ENCODE results near the gene ENTREP1.
"Not testable (repeated sequence)": the region's sequence is repeated elsewhere in the genome, so short reads cannot be mapped to it uniquely, and the experiment has no call there.

ENTREP1 gene

DNA sequence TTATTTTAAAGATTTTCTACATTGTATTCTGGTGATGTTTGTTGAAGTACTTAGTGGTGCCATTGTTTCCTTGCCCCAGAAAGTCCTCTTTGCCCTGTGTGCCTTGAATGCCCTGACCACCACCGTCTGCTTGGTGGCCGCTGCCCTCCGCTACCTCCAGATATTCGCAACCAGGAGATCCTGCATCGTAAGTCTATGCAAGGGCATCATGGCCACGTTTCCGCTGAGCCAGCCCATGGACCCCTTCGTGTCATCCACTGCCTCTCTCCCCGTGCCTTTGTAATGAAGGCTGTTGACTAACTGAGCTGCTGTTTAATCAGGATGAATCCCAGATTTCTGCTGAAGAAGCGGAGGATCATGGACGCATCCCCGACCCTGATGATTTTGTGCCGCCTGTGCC is 52.3 kb downstream of the ENTREP1 start:
- no peak for DNase-seq

DNA sequence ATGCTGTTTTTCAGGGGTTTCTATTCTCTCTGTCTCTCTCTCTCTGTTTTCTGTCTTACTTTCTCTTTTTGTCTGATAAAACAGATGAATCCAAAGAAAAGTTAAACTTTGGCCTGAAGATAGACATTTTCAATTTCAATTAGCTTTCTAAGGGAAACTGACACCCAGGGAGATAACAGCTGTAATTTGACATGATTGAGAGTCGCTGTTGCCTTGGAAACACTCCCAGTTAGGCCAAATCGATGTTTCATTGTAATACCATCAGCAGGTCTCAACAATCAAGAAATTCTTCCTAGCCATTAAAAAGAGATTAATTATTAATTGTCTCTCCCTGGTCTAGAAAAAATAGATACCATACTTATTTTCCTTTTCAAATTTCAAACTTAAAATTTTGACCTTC is 53.0 kb downstream of the ENTREP1 start:
- no peak for DNase-seq

DNA sequence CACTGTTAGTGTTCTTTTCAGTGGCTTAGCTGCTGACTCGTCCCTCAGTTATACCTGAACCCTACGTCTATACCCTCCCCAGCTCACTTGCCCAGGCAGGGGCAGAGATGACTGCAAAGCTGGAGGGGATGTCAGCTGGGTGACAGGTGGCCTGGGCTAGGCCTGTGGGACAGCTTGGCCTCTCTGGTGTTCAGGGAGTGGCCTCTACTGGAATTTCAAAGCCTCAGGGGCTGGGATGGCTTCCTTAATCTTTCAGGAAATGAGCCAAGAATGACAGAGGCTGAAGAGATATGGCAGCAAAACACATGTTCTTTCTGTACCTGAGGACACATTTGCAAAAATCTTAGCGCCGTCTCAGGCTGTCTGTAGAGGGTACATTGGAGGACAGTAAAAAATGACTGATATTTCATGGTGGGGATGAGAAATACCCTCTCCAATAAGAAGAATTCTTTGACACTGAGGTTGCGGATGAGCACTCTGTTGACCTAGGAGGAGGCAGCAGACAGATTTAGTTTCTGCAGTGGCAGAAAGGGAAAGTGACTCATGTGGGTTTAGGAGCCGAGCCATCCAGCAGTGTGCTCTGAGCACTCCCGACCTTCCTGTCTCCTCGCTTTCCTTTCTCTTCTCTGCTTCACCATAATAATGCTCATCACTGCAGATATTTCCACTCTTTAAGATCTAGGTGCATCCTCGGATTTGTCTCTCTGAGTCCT is 54.4 kb downstream of the ENTREP1 start:
- DNase-seq = no peak

DNA sequence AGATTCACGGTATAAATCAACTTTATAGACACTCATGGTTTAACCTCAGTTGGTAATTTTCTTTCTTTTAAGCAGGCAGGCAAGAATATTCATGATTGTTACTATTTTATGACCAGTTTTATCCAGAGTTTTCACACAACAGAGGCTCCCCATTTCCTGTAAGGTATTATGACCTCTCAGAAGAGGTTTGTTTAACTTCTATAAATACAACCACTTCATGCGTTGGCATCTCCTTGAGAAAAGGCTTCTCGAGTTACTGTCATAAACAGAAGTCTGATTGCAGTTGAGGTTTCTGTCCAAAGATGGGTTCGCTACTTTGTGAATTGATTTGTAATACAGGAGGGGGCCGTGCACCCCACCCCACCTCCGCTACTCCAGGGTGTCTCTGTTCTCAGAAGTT is 55.3 kb downstream of the ENTREP1 start:
- DNase-seq = no peak

DNA sequence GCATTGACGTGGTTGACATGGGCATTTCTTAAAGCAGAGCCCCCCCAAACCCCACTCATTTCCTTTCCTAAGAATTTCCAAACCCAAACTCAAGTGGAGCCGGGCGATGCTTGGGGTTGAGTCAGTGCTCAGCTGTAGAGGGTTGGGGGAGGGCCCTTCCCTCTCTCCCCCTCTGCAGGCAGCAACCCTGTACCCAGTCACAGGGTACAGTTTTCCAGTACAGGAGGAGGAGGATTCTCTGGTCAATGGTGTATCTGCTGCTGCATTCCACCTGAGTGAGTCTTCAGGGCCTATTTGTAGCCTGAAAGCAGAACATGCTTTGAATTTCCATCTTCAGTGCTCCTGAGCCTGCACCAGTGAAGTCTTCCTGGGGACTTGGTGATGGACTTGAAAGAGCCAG is 55.8 kb downstream of the ENTREP1 start:
- no peak for DNase-seq

DNA sequence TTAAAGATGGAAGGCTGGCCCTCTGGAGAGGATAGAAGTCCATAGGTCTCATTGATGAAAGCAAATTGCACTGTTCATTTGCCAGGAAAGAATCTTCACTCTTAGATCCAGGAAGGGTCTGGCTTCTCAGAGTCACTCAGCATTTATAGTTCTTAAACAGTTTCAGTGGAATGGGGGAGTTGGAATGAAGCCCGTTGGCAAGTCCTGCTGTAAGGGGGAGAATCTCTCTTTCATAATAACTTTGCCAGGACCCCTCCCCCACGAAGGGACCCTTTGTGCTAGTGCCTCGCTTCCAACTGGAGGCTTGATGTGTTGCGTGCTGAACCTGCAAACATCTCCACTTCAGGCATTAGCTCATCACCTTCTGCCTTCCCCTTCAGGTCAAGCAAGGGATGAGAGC is 57.1 kb downstream of the ENTREP1 start:
- DNase-seq = no peak

DNA sequence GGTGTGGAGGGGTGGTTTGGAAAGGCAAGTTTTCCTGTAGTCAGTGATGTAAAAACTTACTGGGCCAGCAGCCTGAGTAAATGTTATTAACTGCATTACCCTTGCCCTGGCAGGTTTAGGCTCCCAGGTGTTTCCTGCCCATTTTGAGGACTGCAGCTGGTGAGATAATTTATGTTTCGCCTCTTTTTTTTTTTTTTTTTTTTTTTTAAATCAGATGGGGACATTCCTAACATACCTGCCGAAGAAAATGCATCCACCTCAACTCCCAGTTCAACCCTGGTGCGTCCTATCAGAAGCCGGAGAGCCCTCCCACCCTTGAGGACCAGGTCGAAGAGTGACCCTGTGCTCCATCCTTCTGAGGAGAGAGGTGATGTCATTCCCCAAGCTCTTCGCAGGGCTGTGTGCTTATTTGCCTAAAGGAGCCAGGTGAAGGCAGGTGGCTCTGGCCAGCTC is 60.6 kb downstream of the ENTREP1 start:
- DNase-seq = no peak

DNA sequence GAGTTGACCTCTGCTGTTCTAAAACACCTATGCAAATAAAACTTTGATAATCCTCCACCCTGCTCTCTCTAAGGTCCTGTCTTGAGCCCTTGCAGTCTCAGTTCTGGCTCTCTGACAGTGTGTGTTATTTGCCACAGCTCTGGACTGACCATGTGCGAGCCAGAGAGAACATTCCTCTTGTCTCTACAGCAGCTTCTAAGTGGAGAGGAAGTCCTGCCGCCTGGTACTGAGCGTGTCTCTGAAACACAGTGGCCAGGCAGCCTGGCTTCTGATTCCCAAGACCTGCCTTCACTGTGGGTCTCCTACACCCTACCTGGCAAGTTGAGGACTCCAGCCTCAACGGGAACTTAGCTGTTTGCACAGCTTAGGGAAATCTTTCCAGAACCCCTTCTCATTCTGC is 61.6 kb downstream of the ENTREP1 start:
- DNase-seq = no peak

DNA sequence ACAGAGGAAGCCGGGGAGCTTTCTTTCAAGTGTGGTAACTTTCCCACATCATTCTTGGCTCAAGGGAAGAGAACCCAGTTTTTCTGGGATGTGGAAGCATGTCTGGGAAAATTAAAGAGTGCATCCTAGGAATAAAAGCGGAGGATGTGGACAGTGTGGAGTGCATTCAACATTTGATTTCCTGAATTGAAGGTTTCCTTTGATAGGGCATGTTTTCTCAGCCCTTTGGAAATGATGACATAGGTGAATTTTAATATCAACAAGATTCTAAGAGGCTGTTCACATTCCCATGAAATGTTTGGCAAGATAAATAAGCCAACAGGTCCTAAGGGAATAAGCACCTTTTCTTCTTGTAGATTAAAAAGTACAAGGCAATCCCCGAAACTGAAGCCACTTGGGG is 63.6 kb downstream of the ENTREP1 start:
- DNase-seq = no peak

DNA sequence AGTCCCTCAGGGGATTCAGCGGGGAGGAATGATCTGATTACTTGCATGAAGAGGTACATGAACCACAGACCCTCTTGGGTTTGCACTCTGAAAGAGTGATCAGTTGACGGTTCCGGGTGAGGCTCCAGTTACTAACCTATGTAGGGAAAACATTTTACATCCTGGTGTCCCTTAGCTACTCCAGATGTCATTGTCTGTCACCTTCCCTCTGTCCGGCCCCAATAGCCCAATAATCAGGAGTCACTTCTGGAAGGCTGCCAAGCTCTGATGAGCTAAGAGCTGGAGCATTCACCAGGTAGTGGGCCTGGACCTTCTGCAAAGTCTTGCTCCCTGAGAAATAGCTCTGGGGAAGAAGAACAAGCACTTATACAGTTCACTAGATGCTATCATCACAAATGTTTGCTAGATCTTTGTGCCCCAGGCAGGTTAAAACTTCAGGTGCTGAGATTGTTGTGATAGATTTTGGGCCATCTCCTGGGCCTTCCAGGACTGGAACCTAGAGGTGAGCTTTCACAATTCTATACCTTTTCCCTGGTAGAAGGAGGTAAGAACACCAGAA is 64.5 kb downstream of the ENTREP1 start:
- DNase-seq = no peak

DNA sequence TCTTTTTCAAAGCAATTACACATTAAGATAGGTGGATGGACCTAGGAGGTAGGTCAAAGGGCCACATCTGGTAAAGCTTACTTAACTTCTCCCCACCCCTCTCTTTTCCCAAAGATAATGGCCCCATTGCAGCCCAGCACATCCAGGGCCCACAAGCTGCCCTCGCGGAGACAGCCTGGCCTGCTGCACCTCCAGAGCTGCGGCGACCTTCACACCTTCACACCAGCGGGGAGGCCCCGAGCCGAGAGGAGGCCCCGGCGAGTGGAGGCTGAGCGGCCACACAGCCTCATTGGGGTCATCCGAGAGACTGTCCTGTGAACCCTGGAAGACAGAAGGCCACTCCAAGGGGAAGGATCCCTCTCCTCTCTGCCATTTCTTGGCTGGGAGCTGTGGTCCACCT is 66.5 kb downstream of the ENTREP1 start:
- no peak for DNase-seq

DNA sequence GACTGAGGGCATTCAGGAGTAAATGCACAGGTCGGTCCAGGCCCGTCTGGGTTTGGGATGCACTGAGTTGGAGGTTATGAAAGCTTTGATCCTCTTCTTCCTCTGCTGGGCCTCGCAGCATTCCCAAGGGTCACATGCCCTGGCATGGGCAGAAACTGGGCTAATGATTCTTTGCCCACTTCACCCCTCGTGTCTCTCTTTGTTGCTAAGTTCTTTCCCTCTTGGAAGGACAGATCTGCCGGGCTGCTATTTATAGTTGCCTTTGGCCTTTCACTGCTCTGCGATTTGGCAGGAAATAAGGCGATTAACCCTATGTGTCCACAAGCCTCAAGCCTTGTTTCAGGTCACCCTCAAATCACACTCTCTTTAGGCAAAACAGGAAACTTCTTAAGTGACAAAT is 66.9 kb downstream of the ENTREP1 start:
- no peak for DNase-seq

DNA sequence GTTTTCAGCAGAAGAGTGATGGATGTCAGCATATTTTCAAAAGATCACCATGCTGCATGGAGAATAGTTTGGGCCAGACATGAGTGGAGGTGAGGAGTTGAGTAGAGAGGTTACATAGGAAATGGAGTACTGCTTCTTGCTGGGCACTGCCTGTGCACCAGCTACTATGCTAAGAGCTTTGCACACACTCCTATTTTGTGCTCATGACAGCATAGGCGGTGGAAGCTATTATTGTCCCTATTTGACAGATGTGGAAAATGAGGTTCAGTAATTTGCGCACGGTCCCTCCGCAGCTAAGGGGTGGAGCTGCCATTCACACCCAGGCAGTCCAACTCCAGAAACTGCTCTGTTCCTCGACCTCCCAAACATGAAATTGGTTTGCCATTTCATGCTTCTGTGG is 67.8 kb downstream of the ENTREP1 start:
- no peak for DNase-seq

DNA sequence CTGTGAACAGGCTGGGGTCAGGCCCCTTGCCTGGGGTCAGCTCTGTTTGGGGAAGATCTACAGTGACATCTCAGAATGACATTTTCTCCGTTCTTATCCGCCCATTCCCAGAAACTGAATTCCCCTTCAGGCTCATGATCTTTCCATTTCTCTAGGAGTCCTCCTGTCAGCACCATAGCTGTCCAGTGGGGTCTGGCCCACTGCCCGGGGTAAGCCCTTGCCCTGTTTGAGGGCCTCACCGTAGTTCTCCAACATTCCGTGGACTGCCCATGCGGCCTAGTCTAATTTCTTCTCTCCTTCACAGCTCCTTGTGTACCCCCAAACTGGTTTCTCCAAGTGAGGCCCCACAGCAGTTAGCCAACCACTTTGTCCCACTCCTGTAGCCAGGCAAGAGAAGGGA is 68.4 kb downstream of the ENTREP1 start:
- DNase-seq = no peak

DNA sequence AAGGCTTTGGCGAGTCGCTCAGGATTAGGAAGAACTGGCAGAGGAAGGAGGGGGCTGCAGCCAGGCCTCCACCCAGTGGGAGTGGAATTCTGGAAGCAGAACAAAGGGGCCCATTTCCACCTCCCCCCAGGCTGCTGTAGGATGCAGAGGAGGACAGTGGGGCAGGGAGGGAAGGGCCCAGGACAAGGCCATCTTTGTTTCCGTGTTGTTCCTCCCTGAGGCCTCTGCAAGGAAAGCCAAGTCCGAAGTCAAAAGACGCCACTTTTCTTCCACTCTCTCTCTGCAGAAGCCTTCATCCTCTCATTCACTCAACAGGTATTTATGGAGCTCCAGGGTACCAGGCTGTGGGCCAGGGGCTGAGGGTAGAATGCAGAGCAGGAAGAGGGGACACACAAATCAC is 70.7 kb downstream of the ENTREP1 start:
- no peak for DNase-seq

DNA sequence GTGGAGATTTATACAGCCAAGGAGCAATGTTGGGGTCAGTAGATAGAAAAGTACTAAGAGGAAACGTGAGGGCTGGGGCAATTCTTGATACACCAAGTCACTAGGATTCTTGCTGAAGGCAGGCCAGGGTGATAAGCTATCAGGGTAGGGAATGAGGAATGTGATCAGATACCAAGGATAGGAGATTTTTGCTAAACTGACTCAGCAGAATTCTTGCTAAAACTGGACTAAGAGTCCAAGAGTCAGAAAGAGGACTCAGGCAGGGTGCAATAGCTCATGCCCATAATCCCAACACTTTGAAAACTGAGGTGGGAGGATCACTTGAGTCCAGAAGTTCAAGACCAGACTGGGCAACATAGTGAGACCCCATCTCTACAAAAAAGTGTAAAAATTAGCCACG is 71.7 kb downstream of the ENTREP1 start:
- no peak for DNase-seq

DNA sequence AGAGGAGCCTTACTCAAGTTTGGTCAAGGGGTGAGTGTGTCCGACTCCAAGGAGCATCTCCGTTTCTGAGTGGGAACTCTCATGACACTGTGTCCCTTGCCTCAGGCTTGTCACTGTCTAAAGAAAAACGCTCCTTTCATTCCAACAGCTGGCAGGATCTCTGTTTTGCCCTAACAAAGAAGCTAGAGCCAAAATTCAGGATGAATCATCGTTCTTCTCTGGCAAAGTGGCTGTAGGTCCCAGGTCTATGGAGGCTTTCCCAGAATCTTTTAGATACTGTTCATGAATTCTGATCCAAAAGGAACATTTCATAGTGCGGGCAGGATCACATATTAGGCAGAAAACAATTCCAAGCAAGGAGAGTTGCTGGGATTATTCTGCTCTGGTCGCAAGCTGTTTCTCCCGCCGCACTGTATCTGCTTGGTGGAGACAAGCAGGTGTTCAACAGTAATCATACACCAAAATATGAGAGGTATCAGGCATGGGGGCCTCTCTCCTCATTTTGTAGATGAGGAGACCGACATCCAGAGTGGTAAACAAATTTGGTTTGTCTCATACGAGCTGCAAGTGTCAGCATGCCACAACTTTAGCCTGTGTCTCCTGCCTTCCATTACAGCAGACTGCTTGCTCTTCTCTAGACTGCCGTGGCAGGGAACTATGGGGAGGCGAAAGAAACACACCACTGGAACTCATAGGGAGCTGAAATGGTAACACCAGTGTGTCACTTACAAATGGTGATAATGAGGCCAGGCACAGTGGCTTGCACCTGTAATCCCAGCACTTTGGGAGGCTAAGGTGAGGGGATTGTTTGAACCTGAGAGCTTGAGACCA is 72.6 kb downstream of the ENTREP1 start:
- peak; percentile 62 for DNase-seq

DNA sequence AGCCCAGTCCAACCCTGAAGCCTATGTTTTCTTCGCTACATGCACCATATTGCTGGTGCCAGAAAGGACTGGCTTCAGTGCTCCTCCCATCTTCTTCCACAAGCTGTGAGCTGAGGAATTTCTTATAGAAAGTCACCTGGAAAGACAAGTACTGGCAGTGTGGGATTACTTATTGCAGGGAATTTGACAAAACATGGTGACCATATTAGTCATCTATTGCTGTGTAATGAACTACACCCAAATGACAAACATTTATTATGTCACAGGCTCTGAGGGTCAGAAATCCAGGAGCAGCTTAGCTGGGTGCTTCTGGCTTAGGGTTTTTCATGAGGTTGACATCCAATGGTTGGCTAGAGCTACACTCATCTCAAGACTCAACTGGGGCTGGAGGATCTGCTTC is 75.5 kb downstream of the ENTREP1 start:
- no peak for DNase-seq

DNA sequence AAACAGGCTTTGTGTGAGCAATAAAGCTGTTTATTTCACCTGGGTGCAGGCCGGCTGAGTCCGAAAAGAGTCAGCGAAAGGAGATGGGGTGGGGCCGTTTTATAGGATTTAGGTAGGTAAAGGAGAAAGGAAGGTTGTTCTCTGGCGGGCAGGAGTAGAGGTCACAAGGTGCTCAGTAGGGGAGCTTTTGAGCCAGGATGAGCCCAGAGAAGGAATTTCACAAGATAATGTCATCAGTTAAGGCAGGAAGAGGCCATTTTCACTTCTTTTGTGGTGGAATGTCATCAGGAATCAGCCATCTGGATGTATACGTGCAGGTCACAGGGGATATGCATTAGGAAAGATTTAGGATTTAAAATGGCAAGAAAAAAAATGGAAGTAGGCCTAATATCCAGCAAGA is 84.9 kb downstream of the ENTREP1 start:
- DNase-seq = not testable (repeated sequence)

DNA sequence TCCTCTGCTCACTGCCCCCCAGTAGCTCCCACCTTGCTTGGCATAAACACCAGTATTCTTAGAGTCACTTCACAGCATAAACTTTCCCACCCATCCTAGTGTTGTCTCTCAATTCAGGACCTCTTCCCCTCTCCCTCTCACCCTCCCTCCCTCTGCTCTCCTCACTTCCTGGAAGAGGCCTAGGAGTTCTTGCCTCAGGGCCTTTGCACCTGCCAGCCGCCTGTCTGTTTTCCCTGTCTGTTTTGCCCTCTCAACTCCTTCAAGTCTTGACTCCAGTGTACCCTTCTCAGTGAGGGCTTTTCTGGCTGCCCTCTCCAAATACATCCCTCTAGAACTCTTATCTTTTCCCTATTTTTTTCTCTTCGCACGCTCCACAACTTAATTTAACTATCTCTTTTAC is 86.2 kb downstream of the ENTREP1 start:
- DNase-seq = no peak

DNA sequence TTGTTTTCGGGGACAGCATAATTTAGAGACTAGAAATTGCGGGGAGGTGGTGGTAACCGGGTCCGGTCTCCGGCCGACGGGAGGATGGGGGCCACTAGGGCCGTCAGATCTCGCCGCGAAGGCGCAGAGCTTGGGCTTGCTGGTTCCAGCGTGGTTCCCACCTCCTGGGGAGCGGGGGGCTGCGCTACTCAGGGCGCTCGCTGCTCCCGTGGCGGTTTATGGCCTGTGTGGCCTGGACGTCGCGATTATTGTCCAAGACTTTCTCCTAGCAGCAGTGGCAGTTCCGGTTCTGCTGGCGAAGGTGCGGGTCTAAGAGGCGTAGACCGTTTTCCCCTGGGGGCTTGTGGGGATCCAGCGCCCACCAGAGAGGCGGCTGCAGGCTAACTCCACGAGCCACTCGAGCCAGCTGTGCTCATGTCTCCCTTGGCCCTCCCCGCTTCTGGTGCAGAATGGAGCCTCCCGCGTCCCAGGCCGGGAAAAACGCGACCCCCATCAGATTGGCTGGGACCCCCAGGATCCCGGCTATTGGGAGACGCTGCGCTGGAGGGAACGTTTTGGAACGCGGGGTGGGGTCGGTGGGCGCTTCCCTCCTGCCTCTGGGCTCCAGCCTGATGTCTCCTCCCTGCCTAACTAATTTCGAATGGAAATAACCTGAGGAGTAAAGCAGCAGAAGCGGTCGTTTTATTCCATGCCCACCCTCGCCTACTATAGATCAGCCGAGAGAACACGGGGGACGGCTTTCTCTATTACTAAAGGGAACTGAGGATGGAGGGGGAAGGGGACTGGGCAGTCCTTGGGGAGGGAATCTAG is 87.1 kb downstream of the ENTREP1 start:
- DNase-seq = no peak

DNA sequence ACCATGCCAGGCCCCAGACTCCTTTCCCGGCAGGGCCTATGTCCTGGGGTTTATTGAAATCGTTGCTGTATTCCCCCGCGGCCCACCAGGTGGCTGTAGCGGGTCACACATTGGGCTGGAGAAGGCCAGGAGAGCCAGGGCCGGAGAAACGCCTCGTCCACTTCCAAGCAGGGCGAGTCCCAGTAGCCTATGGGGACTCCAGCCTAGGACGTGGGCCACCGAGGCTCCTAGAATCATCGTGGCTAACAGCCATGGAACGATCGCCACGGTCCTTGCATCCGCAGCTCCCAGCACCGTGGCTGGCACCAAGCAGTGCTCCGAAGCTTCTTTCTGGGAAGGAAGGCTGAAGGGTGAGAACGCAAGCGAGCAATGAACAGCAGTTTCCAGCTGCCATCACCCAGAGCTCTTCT is 87.7 kb downstream of the ENTREP1 start:
- no peak for DNase-seq

DNA sequence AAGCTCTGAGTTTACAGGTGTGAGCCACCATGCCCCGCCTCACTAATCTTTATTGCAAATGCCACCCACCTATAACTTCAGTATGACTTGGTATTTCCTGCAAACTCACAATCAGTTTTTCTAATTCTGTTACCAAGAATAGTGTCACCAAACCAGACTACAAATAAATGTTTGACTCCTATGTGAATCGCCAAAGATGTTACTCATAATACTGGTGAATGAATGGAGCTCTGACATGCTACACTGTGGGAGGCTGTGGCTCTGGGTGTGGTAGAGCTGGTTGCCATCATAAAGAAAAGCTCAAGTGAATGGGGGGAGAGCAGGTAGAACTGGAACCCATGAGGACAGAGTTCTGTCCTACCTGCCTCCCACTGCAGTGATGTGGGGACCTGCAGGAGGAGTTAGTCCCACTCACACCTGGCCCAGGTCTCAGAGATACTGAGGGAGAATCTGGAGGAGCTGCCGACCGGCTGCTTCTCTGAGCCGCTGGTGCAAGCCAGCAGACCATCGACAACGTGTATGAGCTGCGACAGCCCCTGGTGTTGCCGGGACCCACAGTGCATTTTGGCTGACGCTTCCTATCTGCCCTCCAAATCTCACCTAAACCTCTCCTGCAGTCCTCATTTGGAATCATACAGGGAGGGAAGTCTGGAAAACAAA is 95.7 kb downstream of the ENTREP1 start:
- no peak for DNase-seq

Measured in NCI-H1694 treated with DMSO at 0.1 percent for 48 hours (cell line).